Measurements from ENCODE around the gene MED13L.
A peak's percentile ranks its signal among the peaks of the same experiment; 100 is the strongest.

The MED13L gene

GRCh38 chr12:116277467-116278278, at the start of gene MED13L:
TSS of gene MED13L (minus strand) at chr12:116277693. CDS start at chr12:116277131, 562 bp downstream.
- FAIRE-seq, result peak; percentile 72

GRCh38 chr12:116325336-116325664, 47.8 kb upstream of the MED13L start:
- DNase-seq (ENCODE audit: insufficient read length, low spot score) (no peak), FAIRE-seq (no peak)

More at GRCh38 chr12:116277467-116278278, at the start of gene MED13L:
- DNase-seq (ENCODE audit: insufficient read length, low spot score), result peak; percentile 92

GRCh38 chr12:116324654-116325335, 47.3 kb upstream of the MED13L start:
- DNase-seq (ENCODE audit: insufficient read length, low spot score) (no peak), FAIRE-seq (no peak)

GRCh38 chr12:116323406-116324386, 46.2 kb upstream of the MED13L start:
- no peak for FAIRE-seq
- DNase-seq (ENCODE audit: insufficient read length, low spot score), result no peak

GRCh38 chr12:116321913-116322312, 44.4 kb upstream of the MED13L start:
- no peak for DNase-seq (ENCODE audit: insufficient read length, low spot score)
- no peak for FAIRE-seq

- FAIRE-seq, result no peak
- no peak for DNase-seq (ENCODE audit: insufficient read length, low spot score)
These were observed 43.3 kb upstream of the MED13L start for GRCh38 chr12:116320791-116321217.

GRCh38 chr12:116319898-116320621, 42.6 kb upstream of the MED13L start:
- peak; percentile 4 for FAIRE-seq
- DNase-seq (ENCODE audit: insufficient read length, low spot score), result no peak

GRCh38 chr12:116319233-116319897, 41.9 kb upstream of the MED13L start:
- FAIRE-seq (no peak), DNase-seq (ENCODE audit: insufficient read length, low spot score) (no peak)

- no peak for DNase-seq (ENCODE audit: insufficient read length, low spot score)
- FAIRE-seq, result no peak
These were observed 41.2 kb upstream of the MED13L start for GRCh38 chr12:116318576-116319232.

GRCh38 chr12:116317986-116318575, 40.6 kb upstream of the MED13L start:
- no peak for FAIRE-seq
- DNase-seq (ENCODE audit: insufficient read length, low spot score), result no peak

GRCh38 chr12:116317139-116317538, 39.6 kb upstream of the MED13L start:
- FAIRE-seq (no peak), DNase-seq (ENCODE audit: insufficient read length, low spot score) (no peak)

GRCh38 chr12:116314477-116314876, 37.0 kb upstream of the MED13L start:
- DNase-seq (ENCODE audit: insufficient read length, low spot score) (no peak), FAIRE-seq (no peak)

- no peak for FAIRE-seq
These were observed 35.9 kb upstream of the MED13L start for GRCh38 chr12:116313194-116313927.

GRCh38 chr12:116310082-116310481, 32.6 kb upstream of the MED13L start:
- no peak for DNase-seq (ENCODE audit: insufficient read length, low spot score)
- FAIRE-seq, result no peak

More at GRCh38 chr12:116313194-116313927, 35.9 kb upstream of the MED13L start:
- DNase-seq (ENCODE audit: insufficient read length, low spot score), result no peak

- no peak for FAIRE-seq
- no peak for DNase-seq (ENCODE audit: insufficient read length, low spot score)
These were observed 31.9 kb upstream of the MED13L start for GRCh38 chr12:116309343-116309742.

GRCh38 chr12:116308647-116309046, 31.2 kb upstream of the MED13L start:
- no peak for FAIRE-seq

GRCh38 chr12:116306968-116307367, 29.5 kb upstream of the MED13L start:
- DNase-seq (ENCODE audit: insufficient read length, low spot score), result no peak
- no peak for FAIRE-seq

More at GRCh38 chr12:116308647-116309046, 31.2 kb upstream of the MED13L start:
- no peak for DNase-seq (ENCODE audit: insufficient read length, low spot score)

- no peak for FAIRE-seq
- no peak for DNase-seq (ENCODE audit: insufficient read length, low spot score)
These were observed 29.0 kb upstream of the MED13L start for GRCh38 chr12:116306506-116306905.
